ENCODE data around the gene CATSPERZ. TPM values are rescaled to one million over a fixed set of nuclear protein-coding genes. Genes with fewer than 3 reads are reported as not detected.

CATSPERZ gene
- total and polyA plus RNA-seq, 7 experiments from 2014 or later, result 0.60 TPM; not detected in 6

DNA sequence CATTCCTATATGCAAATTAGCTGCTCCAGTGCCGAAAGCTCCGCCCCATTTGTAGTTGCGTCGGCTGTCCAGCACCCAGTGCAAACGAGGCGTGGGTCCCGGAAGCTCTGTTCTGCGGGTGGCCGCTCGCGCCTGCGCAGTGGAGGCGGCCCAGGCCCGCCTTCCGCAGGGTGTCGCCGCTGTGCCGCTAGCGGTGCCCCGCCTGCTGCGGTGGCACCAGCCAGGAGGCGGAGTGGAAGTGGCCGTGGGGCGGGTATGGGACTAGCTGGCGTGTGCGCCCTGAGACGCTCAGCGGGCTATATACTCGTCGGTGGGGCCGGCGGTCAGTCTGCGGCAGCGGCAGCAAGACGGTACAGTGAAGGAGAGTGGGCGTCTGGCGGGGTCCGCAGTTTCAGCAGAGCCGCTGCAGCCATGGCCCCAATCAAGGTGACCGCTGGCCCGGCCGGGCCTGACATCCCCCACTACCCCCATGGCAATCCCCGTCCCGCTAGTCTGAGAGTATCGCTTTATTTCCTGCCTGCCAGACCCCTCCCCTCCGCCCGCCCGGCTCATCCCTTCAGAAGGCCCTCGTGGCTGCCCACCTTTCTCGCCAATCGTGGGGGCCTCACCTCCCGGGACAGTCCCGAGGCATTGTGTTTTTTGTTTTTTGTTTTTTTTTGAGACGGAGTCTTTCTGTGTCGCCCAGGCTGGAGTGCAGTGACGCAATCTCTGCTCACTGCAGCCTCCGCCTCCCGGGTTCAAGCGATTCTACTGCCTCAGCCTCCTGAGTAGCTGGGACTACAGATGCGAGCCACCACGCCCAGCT, 18.0 kb downstream of the CATSPERZ start, which contains the start of gene PRDX5:
Gene PRDX5 (plus strand): TSS at position 161 of the 805 bp plus-strand sequence. CDS start 95 bp downstream, at position 256.
- intact Hi-C loops (cut with micrococcal nuclease), result loop anchor here (1.0 to 5.0 kb wide), 16 partner anchors 13 to 1539 kb away; partner anchors contain the start of genes CCDC88B (in 2 of the 2), ESRRA (in 2 of the 2), FKBP2 (in 2 of the 2) and GPR137 (in 2 of the 2)
- peak within 1 kb of the TSS; percentile 97 to 100 (median 100) for H3K27ac Mint-ChIP-seq
- Histone ChIP-seq H3K27ac (ENCODE audit: low read depth, low read length) (peak within 1 kb of the TSS; percentile 92), H3K4me3 (ENCODE audit: low read length) (peak within 1 kb of the TSS; percentile 60), H3K9me3 (ENCODE audit: control insufficient read depth in 2 of 3, low read length in 3 of 3) (no peaks in the 10 kb centered on the region), H3K36me3 (ENCODE audit: control insufficient read depth in 2 of 3, insufficient read depth in 3 of 3, low read length in 3 of 3) (peaks cover 0 to 55% (median 0%) of the 10 kb centered on the region in 3 experiments), H3K4me1 (ENCODE audit: control insufficient read depth in 2 of 2, insufficient read depth in 2 of 2, low read length in 2 of 2) (peaks cover 7 to 10% of the 10 kb centered on the region in 2 donors), H3K27me3 (ENCODE audit: control insufficient read depth in 2 of 2, insufficient read depth in 2 of 2, low read length in 2 of 2) (no peaks in the 10 kb centered on the region)
- H3K4me3 Mint-ChIP-seq, result peak within 1 kb of the TSS; percentile 85 to 99 (median 96)
- peak; percentile 93 to 97 (median 96) for DNase-seq
- peak; percentile 87 for ATAC-seq
- CTCF ChIA-PET, result interaction anchor here (0.5 to 2.5 kb wide), 26 partner anchors 11 to 1191 kb away, joined by 3 to 18 read pairs (median 4); partner anchors contain the start of genes BAD, CATSPERZ, CCDC88B and ESRRA
- peaks cover 20 to 40% (median 27%) of the 10 kb centered on the region in 7 donors for H3K4me1 Mint-ChIP-seq
- H3K9me3 Mint-ChIP-seq, result no peaks in the 10 kb centered on the region
- H3K36me3 Mint-ChIP-seq, result peaks cover 0 to 23% (median 6%) of the 10 kb centered on the region in 5 donors
- POLR2A ChIA-PET, result interaction anchor here (0.5 to 4.2 kb wide), 36 partner anchors 10 to 1653 kb away, joined by 3 to 45 read pairs (median 5); partner anchors contain the start of genes BAD, C11orf98, CATSPERZ and CCDC88B
- H3K27me3 Mint-ChIP-seq, result no peaks in the 10 kb centered on the region

DNA sequence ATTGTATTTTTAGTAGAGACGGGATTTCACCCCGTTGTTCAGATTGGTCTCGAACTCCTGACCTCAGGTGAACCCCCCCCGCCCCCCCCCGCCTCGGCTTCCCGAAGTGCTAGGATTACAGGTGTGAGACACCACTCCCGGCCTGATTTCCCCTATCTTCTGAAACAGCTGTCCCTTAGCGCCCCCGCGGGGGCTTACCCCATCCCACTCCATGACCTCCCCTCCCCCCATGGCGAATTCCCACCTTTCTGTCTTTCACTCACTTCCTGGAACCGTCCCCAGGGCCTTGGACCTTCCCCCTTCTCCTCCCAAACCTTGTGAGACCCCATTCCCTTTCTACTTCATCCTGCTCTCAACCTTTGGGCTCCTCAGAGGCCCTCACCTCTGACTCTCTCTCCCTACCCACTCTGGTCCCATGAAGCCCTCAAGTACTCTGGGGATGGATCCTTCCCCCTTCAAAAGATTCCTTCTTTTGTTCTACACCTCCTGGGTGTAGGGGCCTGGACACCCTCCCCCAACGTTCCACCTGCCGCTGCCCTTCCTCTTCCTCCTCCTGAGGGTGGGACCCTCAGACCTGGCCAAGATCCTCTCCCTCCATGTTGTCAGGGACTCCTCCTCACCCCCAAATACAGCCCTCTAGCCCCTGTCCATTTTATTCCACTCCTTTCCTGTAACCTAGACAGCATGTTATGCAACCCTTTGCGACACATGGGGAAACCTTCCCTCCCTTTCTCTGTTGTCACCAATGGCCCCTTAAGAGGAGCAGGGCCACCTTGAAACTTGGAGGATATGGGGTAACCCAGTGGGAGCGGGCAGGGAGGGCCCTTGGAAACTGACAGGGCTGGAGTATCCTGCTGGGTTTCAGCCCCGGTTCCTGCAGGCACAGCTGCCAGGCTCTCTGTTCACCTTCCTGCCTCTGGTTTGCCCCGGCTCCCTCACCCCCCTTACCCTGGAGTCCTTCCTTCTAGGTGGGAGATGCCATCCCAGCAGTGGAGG, 18.9 kb downstream of the CATSPERZ start:
- DNase-seq, result no peak
- POLR2A ChIA-PET, result interaction anchor here (1.5 to 4.2 kb wide), 8 partner anchors 15 to 457 kb away, joined by 4 to 45 read pairs (median 24); partner anchors contain the start of genes BAD, CCDC88B, ESRRA and FKBP2

DNA sequence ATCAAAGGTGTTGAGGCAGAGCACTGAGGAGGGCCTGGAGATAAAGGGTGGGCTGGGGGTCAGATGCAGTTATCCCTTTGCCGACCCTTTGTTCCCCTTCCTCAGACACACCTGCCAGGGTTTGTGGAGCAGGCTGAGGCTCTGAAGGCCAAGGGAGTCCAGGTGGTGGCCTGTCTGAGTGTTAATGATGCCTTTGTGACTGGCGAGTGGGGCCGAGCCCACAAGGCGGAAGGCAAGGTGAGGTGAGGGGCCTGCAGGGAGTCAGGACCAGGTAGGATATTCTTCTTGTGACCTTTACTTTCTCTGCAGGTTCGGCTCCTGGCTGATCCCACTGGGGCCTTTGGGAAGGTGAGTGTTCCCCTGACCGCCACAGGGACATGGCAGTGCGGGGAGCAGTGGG, 20.4 kb downstream of the CATSPERZ start:
- no peaks in the 10 kb centered on the region for H3K9me3 Mint-ChIP-seq
- no peak for DNase-seq
- ChIA-PET POLR2A (interaction anchor here (1.0 to 1.1 kb wide), 2 partner anchors 19 to 458 kb away, joined by 3 read pairs; partner anchors contain the start of genes CCDC88B and SF1), CTCF (no interaction called here)
- H3K27ac Mint-ChIP-seq, result peak overlapping the region in 4 of 9 donors; percentile 16 to 99 (median 66)
- no peaks in the 10 kb centered on the region for H3K27me3 ChIP-seq (ENCODE audit: control insufficient read depth in 2 of 2, insufficient read depth in 2 of 2, low read length in 2 of 2)
- H3K4me3 Mint-ChIP-seq, result peak overlapping the region in 5 of 10 donors; percentile 17 to 68 (median 33)
- no peak for ATAC-seq
- H3K27ac ChIP-seq (ENCODE audit: low read depth, low read length), result no peak overlapping the region
- no peaks in the 10 kb centered on the region for H3K9me3 ChIP-seq (ENCODE audit: control insufficient read depth in 2 of 3, low read length in 3 of 3)
- peaks cover 0 to 37% (median 0%) of the 10 kb centered on the region in 3 experiments for H3K36me3 ChIP-seq (ENCODE audit: control insufficient read depth in 2 of 3, insufficient read depth in 3 of 3, low read length in 3 of 3)
- no peaks in the 10 kb centered on the region for H3K27me3 Mint-ChIP-seq
- H3K4me1 Mint-ChIP-seq, result peaks cover 17 to 35% (median 26%) of the 10 kb centered on the region in 7 donors
- no peak overlapping the region for H3K4me3 ChIP-seq (ENCODE audit: low read length)
- H3K4me1 ChIP-seq (ENCODE audit: control insufficient read depth in 2 of 2, insufficient read depth in 2 of 2, low read length in 2 of 2), result peaks cover 7 to 10% of the 10 kb centered on the region in 2 donors
- peaks cover 0 to 18% (median 6%) of the 10 kb centered on the region in 5 donors for H3K36me3 Mint-ChIP-seq
- intact Hi-C loops (cut with micrococcal nuclease), result no loop called here

More for the DNA sequence above, 18.9 kb downstream of the CATSPERZ start:
- Histone ChIP-seq H3K36me3 (ENCODE audit: control insufficient read depth in 2 of 3, insufficient read depth in 3 of 3, low read length in 3 of 3) (peaks cover 0 to 52% (median 0%) of the 10 kb centered on the region in 3 experiments), H3K27ac (ENCODE audit: low read depth, low read length) (peak overlapping the region; percentile 92), H3K27me3 (ENCODE audit: control insufficient read depth in 2 of 2, insufficient read depth in 2 of 2, low read length in 2 of 2) (no peaks in the 10 kb centered on the region), H3K4me3 (ENCODE audit: low read length) (peak overlapping the region; percentile 60), H3K4me1 (ENCODE audit: control insufficient read depth in 2 of 2, insufficient read depth in 2 of 2, low read length in 2 of 2) (peaks cover 7 to 10% of the 10 kb centered on the region in 2 donors), H3K9me3 (ENCODE audit: control insufficient read depth in 2 of 3, low read length in 3 of 3) (no peaks in the 10 kb centered on the region)
- H3K27ac Mint-ChIP-seq, result peak overlapping the region; percentile 93 to 100 (median 100)
- ATAC-seq, result no peak
- H3K4me1 Mint-ChIP-seq, result peaks cover 17 to 38% (median 26%) of the 10 kb centered on the region in 7 donors
- intact Hi-C loops (cut with micrococcal nuclease), result loop anchor here (1.0 to 5.0 kb wide), 9 partner anchors 12 to 1538 kb away; partner anchors contain the start of genes CCDC88B (in 1 of the 2), CFL1 (in 1 of the 2), FKBP2 (in 1 of the 2) and GPR137 (in 1 of the 2)
- H3K4me3 Mint-ChIP-seq, result peak overlapping the region; percentile 85 to 99 (median 96)
- H3K36me3 Mint-ChIP-seq, result peaks cover 0 to 22% (median 6%) of the 10 kb centered on the region in 5 donors
- CTCF ChIA-PET, result interaction anchor here (1.3 to 2.4 kb wide), 4 partner anchors 11 to 114 kb away, joined by 4 to 16 read pairs (median 8); partner anchors contain the start of gene FERMT3
- no peaks in the 10 kb centered on the region for H3K9me3 Mint-ChIP-seq
- H3K27me3 Mint-ChIP-seq, result no peaks in the 10 kb centered on the region

DNA sequence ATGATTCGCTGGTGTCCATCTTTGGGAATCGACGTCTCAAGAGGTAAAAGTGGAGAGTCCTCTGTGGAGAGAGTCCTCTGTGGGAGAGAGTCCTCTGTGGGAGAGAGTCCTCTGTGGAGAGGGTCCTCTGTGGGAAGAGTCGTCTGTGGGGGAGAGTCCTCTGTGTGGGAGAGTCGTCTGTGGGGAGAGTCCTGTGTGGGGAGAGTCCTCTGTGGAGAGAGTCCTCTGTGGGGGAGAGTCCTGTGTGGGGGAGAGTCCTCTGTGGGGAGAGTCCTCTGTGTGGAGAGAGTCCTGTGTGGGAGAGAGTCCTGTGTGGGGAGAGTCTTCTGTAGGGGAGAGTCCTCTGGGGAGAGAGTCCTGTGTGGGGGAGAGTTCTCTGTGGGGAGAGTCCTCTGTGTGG, 20.9 kb downstream of the CATSPERZ start:
- intact Hi-C loops (cut with micrococcal nuclease), result no loop called here
- ChIA-PET POLR2A (interaction anchor here (1.1 kb wide), 1 partner anchor 458 kb away, joined by 3 read pairs; the partner anchor contains the start of gene SF1), CTCF (no interaction called here)
- H3K4me1 Mint-ChIP-seq, result peaks cover 17 to 35% (median 26%) of the 10 kb centered on the region in 7 donors
- H3K27ac Mint-ChIP-seq, result peak overlapping the region in 4 of 9 donors; percentile 19 to 75 (median 42)
- Histone ChIP-seq H3K4me1 (ENCODE audit: control insufficient read depth in 2 of 2, insufficient read depth in 2 of 2, low read length in 2 of 2) (peaks cover 7 to 10% of the 10 kb centered on the region in 2 donors), H3K4me3 (ENCODE audit: low read length) (no peak overlapping the region), H3K36me3 (ENCODE audit: control insufficient read depth in 2 of 3, insufficient read depth in 3 of 3, low read length in 3 of 3) (peaks cover 0 to 32% (median 0%) of the 10 kb centered on the region in 3 experiments), H3K9me3 (ENCODE audit: control insufficient read depth in 2 of 3, low read length in 3 of 3) (no peaks in the 10 kb centered on the region), H3K27ac (ENCODE audit: low read depth, low read length) (no peak overlapping the region), H3K27me3 (ENCODE audit: control insufficient read depth in 2 of 2, insufficient read depth in 2 of 2, low read length in 2 of 2) (no peaks in the 10 kb centered on the region)
- DNase-seq (no peak), ATAC-seq (no peak)
- peaks cover 0 to 18% (median 6%) of the 10 kb centered on the region in 5 donors for H3K36me3 Mint-ChIP-seq
- no peaks in the 10 kb centered on the region for H3K27me3 Mint-ChIP-seq
- peak overlapping the region in 4 of 10 donors; percentile 17 to 29 (median 24) for H3K4me3 Mint-ChIP-seq
- H3K9me3 Mint-ChIP-seq, result no peaks in the 10 kb centered on the region

DNA sequence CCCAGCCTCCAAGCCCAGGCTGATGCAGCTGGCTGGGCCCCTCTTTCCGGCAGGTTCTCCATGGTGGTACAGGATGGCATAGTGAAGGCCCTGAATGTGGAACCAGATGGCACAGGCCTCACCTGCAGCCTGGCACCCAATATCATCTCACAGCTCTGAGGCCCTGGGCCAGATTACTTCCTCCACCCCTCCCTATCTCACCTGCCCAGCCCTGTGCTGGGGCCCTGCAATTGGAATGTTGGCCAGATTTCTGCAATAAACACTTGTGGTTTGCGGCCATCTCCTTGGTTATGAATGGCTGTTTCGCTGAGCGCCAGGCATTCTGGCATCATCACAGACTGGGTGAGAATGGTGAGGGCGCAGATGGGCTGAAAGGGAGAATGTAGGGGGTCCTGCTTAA, 21.4 kb downstream of the CATSPERZ start:
- peak overlapping the region in 2 of 9 donors; percentile 19 to 29 for H3K27ac Mint-ChIP-seq
- ChIA-PET POLR2A (no interaction called here), CTCF (interaction anchor here (0.6 kb wide), 2 partner anchors 25 to 94 kb away, joined by 3 to 4 read pairs; no protein-coding TSS in a partner anchor)
- peaks cover 0 to 30% (median 0%) of the 10 kb centered on the region in 3 experiments for H3K36me3 ChIP-seq (ENCODE audit: control insufficient read depth in 2 of 3, insufficient read depth in 3 of 3, low read length in 3 of 3)
- H3K4me1 Mint-ChIP-seq, result peaks cover 12 to 30% (median 23%) of the 10 kb centered on the region in 7 donors
- H3K4me1 ChIP-seq (ENCODE audit: control insufficient read depth in 2 of 2, insufficient read depth in 2 of 2, low read length in 2 of 2), result peaks cover 7 to 10% of the 10 kb centered on the region in 2 donors
- no peak overlapping the region for H3K4me3 Mint-ChIP-seq
- H3K9me3 Mint-ChIP-seq, result peaks cover 0 to under 1% (median 0%) of the 10 kb centered on the region in 11 donors
- DNase-seq, result no peak
- peaks cover 0 to 18% (median 6%) of the 10 kb centered on the region in 5 donors for H3K36me3 Mint-ChIP-seq
- intact Hi-C loops (cut with micrococcal nuclease), result no loop called here
- no peak overlapping the region for H3K4me3 ChIP-seq (ENCODE audit: low read length)
- no peak for ATAC-seq
- H3K9me3 ChIP-seq (ENCODE audit: control insufficient read depth in 2 of 3, low read length in 3 of 3), result no peaks in the 10 kb centered on the region
- H3K27me3 Mint-ChIP-seq, result no peaks in the 10 kb centered on the region
- no peaks in the 10 kb centered on the region for H3K27me3 ChIP-seq (ENCODE audit: control insufficient read depth in 2 of 2, insufficient read depth in 2 of 2, low read length in 2 of 2)
- no peak overlapping the region for H3K27ac ChIP-seq (ENCODE audit: low read depth, low read length)

Measured in naive thymus-derived CD4-positive, alpha-beta T cell (primary cell).